ENCODE results near the gene ABCC6.
"Not testable (repeated sequence)": the region's sequence is repeated elsewhere in the genome, so short reads cannot be mapped to it uniquely, and the experiment has no call there.

ABCC6 gene

GRCh38 chr16:16222850-16223661 lies at the start of gene ABCC6:
Gene ABCC6 (minus strand): TSS chr16:16223494. CDS start chr16:16223434, 60 bp downstream.
- CTCF ChIA-PET = not testable (repeated sequence)

GRCh38 chr16:16272573-16273221 lies 49.4 kb upstream of the ABCC6 start:
- H3K36me3 ChIP-seq (ENCODE audit: control insufficient read depth in 2 of 2, insufficient read depth in 1 of 2, low read length in 2 of 2); H3K4me3 ChIP-seq (ENCODE audit: low read depth, low read length); H3K27ac ChIP-seq (ENCODE audit: extremely low read depth, low read depth, low read length); H3K4me1 ChIP-seq (ENCODE audit: control insufficient read depth, insufficient read depth, low read length); H3K9me3 ChIP-seq (ENCODE audit: control insufficient read depth, insufficient read depth, low read depth, low read length); POLR2A ChIA-PET; CTCF ChIA-PET: not testable (repeated sequence)

More at GRCh38 chr16:16222850-16223661, at the start of gene ABCC6:
- POLR2A ChIA-PET; H3K27ac ChIP-seq (ENCODE audit: extremely low read depth, low read depth, low read length); H3K4me3 ChIP-seq (ENCODE audit: low read depth, low read length); H3K4me1 ChIP-seq (ENCODE audit: control insufficient read depth, insufficient read depth, low read length); H3K9me3 ChIP-seq (ENCODE audit: control insufficient read depth, insufficient read depth, low read depth, low read length); H3K36me3 ChIP-seq (ENCODE audit: control insufficient read depth in 2 of 2, insufficient read depth in 1 of 2, low read length in 2 of 2): not testable (repeated sequence)

DNA sequence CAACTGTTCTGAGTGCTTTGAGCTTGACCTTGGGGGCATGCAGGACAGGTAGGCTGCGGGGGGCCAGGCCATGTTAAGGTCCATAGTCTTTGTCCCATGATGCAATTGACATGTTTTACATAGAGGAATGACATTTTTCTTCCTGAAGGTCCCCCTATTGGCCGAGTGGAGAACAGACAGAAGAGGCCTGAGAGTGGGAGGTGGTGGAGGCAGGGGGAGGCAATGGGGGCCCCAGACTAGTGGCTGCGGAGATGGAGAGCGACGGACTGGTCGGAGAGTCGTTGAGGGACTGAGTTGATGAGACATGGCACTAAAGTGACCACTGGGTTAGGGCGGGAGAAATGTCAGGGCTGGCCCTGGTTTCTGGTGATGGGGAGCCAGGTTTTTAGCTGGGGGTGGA lies 48.4 kb upstream of the ABCC6 start:
- H3K36me3 ChIP-seq (ENCODE audit: control insufficient read depth in 2 of 2, insufficient read depth in 1 of 2, low read length in 2 of 2); H3K27ac ChIP-seq (ENCODE audit: extremely low read depth, low read depth, low read length); H3K4me1 ChIP-seq (ENCODE audit: control insufficient read depth, insufficient read depth, low read length); H3K9me3 ChIP-seq (ENCODE audit: control insufficient read depth, insufficient read depth, low read depth, low read length); CTCF ChIA-PET; H3K4me3 ChIP-seq (ENCODE audit: low read depth, low read length); POLR2A ChIA-PET: not testable (repeated sequence)

DNA sequence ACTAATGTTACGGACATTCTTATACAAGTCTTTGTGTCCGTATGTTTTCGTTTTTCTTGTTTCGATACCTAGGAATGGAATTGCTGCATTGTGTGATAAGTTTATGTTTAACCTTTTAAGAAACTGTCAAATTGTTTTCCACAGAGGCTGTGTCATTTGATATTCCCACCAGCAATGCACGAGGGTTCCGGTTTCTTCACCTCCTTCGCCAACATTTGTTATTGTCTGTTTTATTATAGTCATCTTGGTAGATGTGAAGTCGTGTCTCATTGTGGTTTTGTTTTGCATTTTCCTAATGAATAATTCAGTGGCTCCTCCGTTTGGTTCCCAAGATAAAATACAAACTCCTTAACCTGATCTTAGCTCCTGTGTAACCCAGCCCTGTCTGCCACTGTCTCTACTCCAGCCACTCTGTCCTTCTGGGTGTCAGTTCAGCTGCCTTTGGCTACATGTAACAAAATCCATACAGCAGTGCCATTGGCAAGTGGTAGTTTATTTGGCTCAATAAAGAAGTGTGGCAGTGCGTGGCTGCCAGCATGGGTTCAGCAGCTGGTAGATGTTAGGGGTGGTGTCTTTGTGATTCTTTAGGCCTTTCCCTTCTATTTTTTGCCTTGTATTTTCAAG lies 45.0 kb upstream of the ABCC6 start:
- CTCF ChIA-PET; POLR2A ChIA-PET; H3K9me3 ChIP-seq (ENCODE audit: control insufficient read depth, insufficient read depth, low read depth, low read length); H3K4me3 ChIP-seq (ENCODE audit: low read depth, low read length); H3K27ac ChIP-seq (ENCODE audit: extremely low read depth, low read depth, low read length); H3K36me3 ChIP-seq (ENCODE audit: control insufficient read depth in 2 of 2, insufficient read depth in 1 of 2, low read length in 2 of 2); H3K4me1 ChIP-seq (ENCODE audit: control insufficient read depth, insufficient read depth, low read length): not testable (repeated sequence)

GRCh38 chr16:16267708-16268107 lies 44.4 kb upstream of the ABCC6 start:
- H3K4me1 ChIP-seq (ENCODE audit: control insufficient read depth, insufficient read depth, low read length); H3K27ac ChIP-seq (ENCODE audit: extremely low read depth, low read depth, low read length); H3K9me3 ChIP-seq (ENCODE audit: control insufficient read depth, insufficient read depth, low read depth, low read length); H3K4me3 ChIP-seq (ENCODE audit: low read depth, low read length); H3K36me3 ChIP-seq (ENCODE audit: control insufficient read depth in 2 of 2, insufficient read depth in 1 of 2, low read length in 2 of 2); CTCF ChIA-PET; POLR2A ChIA-PET: not testable (repeated sequence)

DNA sequence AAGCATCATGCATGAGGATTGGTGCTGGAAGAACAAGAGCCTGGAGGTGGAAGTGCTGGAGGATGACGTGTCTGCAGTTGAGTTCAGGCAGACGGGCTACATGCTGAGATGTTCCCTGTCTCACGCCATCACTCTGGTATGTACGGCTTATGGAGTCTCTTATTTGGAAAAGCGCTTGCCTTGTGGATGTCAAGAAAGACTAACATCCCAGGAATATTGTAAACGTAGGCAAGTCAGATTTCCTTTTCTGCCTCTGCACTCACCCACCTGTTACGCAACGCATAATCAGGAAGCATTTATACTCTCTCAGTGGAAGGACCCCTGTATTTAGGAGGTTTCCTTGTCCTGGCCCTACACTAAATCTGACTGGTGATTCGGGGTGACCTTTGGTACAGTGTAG lies 41.8 kb upstream of the ABCC6 start:
- POLR2A ChIA-PET; H3K36me3 ChIP-seq (ENCODE audit: control insufficient read depth in 2 of 2, insufficient read depth in 1 of 2, low read length in 2 of 2); H3K4me3 ChIP-seq (ENCODE audit: low read depth, low read length); H3K27ac ChIP-seq (ENCODE audit: extremely low read depth, low read depth, low read length); CTCF ChIA-PET; H3K4me1 ChIP-seq (ENCODE audit: control insufficient read depth, insufficient read depth, low read length); H3K9me3 ChIP-seq (ENCODE audit: control insufficient read depth, insufficient read depth, low read depth, low read length): not testable (repeated sequence)

DNA sequence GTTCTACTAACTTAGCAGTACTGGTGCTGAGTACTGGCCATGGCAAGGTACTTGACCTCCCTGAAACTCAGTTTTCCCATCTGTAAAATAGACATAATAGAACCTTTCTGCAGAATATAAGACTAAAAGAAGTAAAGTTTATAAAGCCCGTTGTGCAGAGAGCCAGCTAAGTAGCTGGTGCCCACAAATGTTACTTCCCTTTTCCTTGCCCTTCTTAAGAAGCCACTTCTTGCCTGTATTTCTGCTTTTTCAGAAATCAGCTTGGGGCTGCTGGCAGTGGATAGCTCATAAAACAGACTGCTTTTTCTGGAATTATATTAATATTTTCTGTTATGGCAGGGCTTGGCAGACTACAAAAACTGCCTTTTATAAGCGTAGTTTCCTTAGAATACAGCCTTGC lies 40.7 kb upstream of the ABCC6 start:
- H3K4me3 ChIP-seq (ENCODE audit: low read depth, low read length); CTCF ChIA-PET; H3K4me1 ChIP-seq (ENCODE audit: control insufficient read depth, insufficient read depth, low read length); H3K36me3 ChIP-seq (ENCODE audit: control insufficient read depth in 2 of 2, insufficient read depth in 1 of 2, low read length in 2 of 2); POLR2A ChIA-PET; H3K9me3 ChIP-seq (ENCODE audit: control insufficient read depth, insufficient read depth, low read depth, low read length); H3K27ac ChIP-seq (ENCODE audit: extremely low read depth, low read depth, low read length): not testable (repeated sequence)

- H3K4me1 ChIP-seq (ENCODE audit: control insufficient read depth, insufficient read depth, low read length); H3K27ac ChIP-seq (ENCODE audit: extremely low read depth, low read depth, low read length); H3K9me3 ChIP-seq (ENCODE audit: control insufficient read depth, insufficient read depth, low read depth, low read length); H3K4me3 ChIP-seq (ENCODE audit: low read depth, low read length); H3K36me3 ChIP-seq (ENCODE audit: control insufficient read depth in 2 of 2, insufficient read depth in 1 of 2, low read length in 2 of 2); POLR2A ChIA-PET; CTCF ChIA-PET: not testable (repeated sequence)
These were observed 39.8 kb upstream of the ABCC6 start for GRCh38 chr16:16262954-16263555.

DNA sequence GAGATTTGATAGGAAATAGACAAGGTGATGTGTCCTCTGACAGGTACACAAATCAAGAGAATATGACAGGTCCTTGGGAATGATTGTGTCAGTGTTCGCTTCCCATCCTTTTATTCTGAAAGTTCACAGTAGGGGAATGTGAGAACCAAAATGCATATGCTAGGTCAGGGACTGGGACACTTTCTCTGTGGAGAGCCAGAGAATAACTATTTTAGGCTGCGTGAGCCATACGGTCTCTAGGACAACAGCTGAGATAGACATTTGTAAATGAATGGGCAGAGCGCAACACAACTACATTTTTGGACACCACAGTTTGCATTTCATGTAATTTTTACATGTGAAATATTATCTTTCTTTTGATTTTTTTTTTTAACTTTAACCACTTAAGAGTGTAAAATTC lies 36.7 kb upstream of the ABCC6 start:
- H3K9me3 ChIP-seq (ENCODE audit: control insufficient read depth, insufficient read depth, low read depth, low read length); H3K4me1 ChIP-seq (ENCODE audit: control insufficient read depth, insufficient read depth, low read length); CTCF ChIA-PET; H3K4me3 ChIP-seq (ENCODE audit: low read depth, low read length); H3K36me3 ChIP-seq (ENCODE audit: control insufficient read depth in 2 of 2, insufficient read depth in 1 of 2, low read length in 2 of 2); POLR2A ChIA-PET; H3K27ac ChIP-seq (ENCODE audit: extremely low read depth, low read depth, low read length): not testable (repeated sequence)

GRCh38 chr16:16258822-16259221 lies 35.5 kb upstream of the ABCC6 start:
- POLR2A ChIA-PET = not testable (repeated sequence)

More at GRCh38 chr16:16258822-16259221, 35.5 kb upstream of the ABCC6 start:
- CTCF ChIA-PET; H3K9me3 ChIP-seq (ENCODE audit: control insufficient read depth, insufficient read depth, low read depth, low read length); H3K36me3 ChIP-seq (ENCODE audit: control insufficient read depth in 2 of 2, insufficient read depth in 1 of 2, low read length in 2 of 2); H3K4me3 ChIP-seq (ENCODE audit: low read depth, low read length); H3K4me1 ChIP-seq (ENCODE audit: control insufficient read depth, insufficient read depth, low read length); H3K27ac ChIP-seq (ENCODE audit: extremely low read depth, low read depth, low read length): not testable (repeated sequence)
